RKO (cell line): ENCODE measurements around the gene C2orf80.
"Not testable (repeated sequence)": the region's sequence is repeated elsewhere in the genome, so short reads cannot be mapped to it uniquely, and the experiment has no call there.

Experiments
- DNase-seq: peaks from one replicate; pipeline ENCODE4 v3.0.0-alpha.2; 2016; ENCODE audit warnings: low spot score

Gene C2orf80

GRCh38 chr2:208189810-208190503 is at the start of gene C2orf80:
Gene C2orf80, minus strand, starts transcription at chr2:208190030. Its CDS starts 3,044 bp downstream, at chr2:208186986.
- DNase-seq = no peak

- no peak for DNase-seq
Measured at GRCh38 chr2:208235860-208236259, 46.0 kb upstream of the C2orf80 start.

GRCh38 chr2:208234786-208235185 is 45.0 kb upstream of the C2orf80 start:
- no peak for DNase-seq

- no peak for DNase-seq
Measured at GRCh38 chr2:208228476-208228875, 38.6 kb upstream of the C2orf80 start.

- no peak for DNase-seq
Measured at GRCh38 chr2:208227581-208228232, 37.9 kb upstream of the C2orf80 start.

GRCh38 chr2:208224802-208225201 is 35.0 kb upstream of the C2orf80 start:
- DNase-seq = no peak

- DNase-seq = peak; percentile 19
Measured at GRCh38 chr2:208222351-208222750, 32.5 kb upstream of the C2orf80 start.

GRCh38 chr2:208221873-208222272 is 32.0 kb upstream of the C2orf80 start:
- DNase-seq = not testable (repeated sequence)

GRCh38 chr2:208210688-208211451 is 21.0 kb upstream of the C2orf80 start:
- no peak for DNase-seq

- no peak for DNase-seq
Measured at GRCh38 chr2:208208335-208209085, 18.7 kb upstream of the C2orf80 start.

- DNase-seq = no peak
Measured at GRCh38 chr2:208207769-208208168, 17.9 kb upstream of the C2orf80 start.

GRCh38 chr2:208204166-208204565 is 14.3 kb upstream of the C2orf80 start:
- no peak for DNase-seq

- no peak for DNase-seq
Measured at GRCh38 chr2:208195531-208195930, 5.7 kb upstream of the C2orf80 start.

GRCh38 chr2:208192611-208193236 is 2.9 kb upstream of the C2orf80 start:
- no peak for DNase-seq

- no peak for DNase-seq
Measured at GRCh38 chr2:208189069-208189809, 591 bp downstream of the C2orf80 start.

- no peak for DNase-seq
Measured at GRCh38 chr2:208186893-208187292, 2.9 kb downstream of the C2orf80 start.

GRCh38 chr2:208186465-208186864 is 3.4 kb downstream of the C2orf80 start:
- no peak for DNase-seq

- DNase-seq = no peak
Measured at GRCh38 chr2:208183972-208184705, 5.7 kb downstream of the C2orf80 start.

- no peak for DNase-seq
Measured at GRCh38 chr2:208183526-208183925, 6.3 kb downstream of the C2orf80 start.

- DNase-seq = no peak
Measured at GRCh38 chr2:208182835-208183234, 7.0 kb downstream of the C2orf80 start.
